H9 (cell line): ENCODE measurements around the gene ZSWIM3. TPM values are rescaled to one million over a fixed set of nuclear protein-coding genes. Genes with fewer than 3 reads are reported as not detected.

Source experiments
- DNase-seq: peaks from one replicate; pipeline ENCODE4 v3.0.0-alpha.2; 2017
- H2AFZ ChIP-seq: one replicate; pipeline ENCODE4 v1.6.1; 2013; ENCODE audit warnings: mild to moderate bottlenecking, low read length, control low read depth, moderate library complexity
- H2AK5ac ChIP-seq: 2 replicates; pipeline ENCODE4 v1.6.1; 2013; ENCODE audit warnings: low read length, control low read depth, mixed read lengths; ENCODE audit not compliant: insufficient read length
- H2BK120ac ChIP-seq: one replicate; pipeline ENCODE4 v1.6.1; 2013; ENCODE audit warnings: low read depth, mild to moderate bottlenecking, low read length, control low read depth, inconsistent platforms; ENCODE audit not compliant: poor library complexity, severe bottlenecking
- H2BK12ac ChIP-seq: 2 replicates; pipeline ENCODE4 v1.6.1; 2013; ENCODE audit warnings: low read length, control low read depth, mixed read lengths, low read depth; ENCODE audit not compliant: insufficient read length
- H2BK15ac ChIP-seq: 2 replicates; pipeline ENCODE4 v1.6.1; 2013; ENCODE audit warnings: low read depth, low read length, control low read depth
- H2BK20ac ChIP-seq: one replicate; pipeline ENCODE4 v1.6.1; 2013; ENCODE audit warnings: low read depth, mild to moderate bottlenecking, low read length, control low read depth, inconsistent platforms; ENCODE audit not compliant: poor library complexity, severe bottlenecking
- H2BK5ac ChIP-seq: 2 replicates; pipeline ENCODE4 v1.6.1; 2013; ENCODE audit warnings: low read length, control low read depth, mixed read lengths; ENCODE audit not compliant: insufficient read length
- H3K14ac ChIP-seq: 2 replicates; pipeline ENCODE4 v1.6.1; 2013; ENCODE audit warnings: low read length, control low read depth; ENCODE audit not compliant: insufficient read depth
- H3K18ac ChIP-seq: 2 replicates; pipeline ENCODE4 v1.6.1; 2013; ENCODE audit warnings: low read depth, mild to moderate bottlenecking, mixed read lengths, low read length, control low read depth; ENCODE audit not compliant: insufficient read length
- H3K23ac ChIP-seq: 2 replicates; pipeline ENCODE4 v1.6.1; 2013; ENCODE audit warnings: low read length, control low read depth, mixed read lengths, low read depth; ENCODE audit not compliant: insufficient read length
- H3K23me2 ChIP-seq: 2 replicates; pipeline ENCODE4 v1.6.1; 2013; ENCODE audit warnings: low read depth, mild to moderate bottlenecking, mixed read lengths, low read length, control low read depth; ENCODE audit not compliant: insufficient read length, poor library complexity, severe bottlenecking
- H3K27ac ChIP-seq: 2 replicates; pipeline ENCODE4 v1.5.1; 2013; ENCODE audit warnings: low read length, control low read depth, mixed read lengths, low read depth; ENCODE audit not compliant: insufficient read length
- H3K27me3 ChIP-seq: 2 replicates; pipeline ENCODE4 v1.6.1; 2013; ENCODE audit warnings: low read length, control low read depth, inconsistent platforms; ENCODE audit not compliant: insufficient read depth
- H3K4ac ChIP-seq: 2 replicates; pipeline ENCODE4 v1.6.1; 2013; ENCODE audit warnings: low read depth, mild to moderate bottlenecking, control low read depth, inconsistent platforms, low read length, moderate library complexity
- H3K4me1 ChIP-seq: 2 replicates; pipeline ENCODE4 v1.6.1; 2013; ENCODE audit warnings: low read length, control low read depth, inconsistent platforms; ENCODE audit not compliant: insufficient read depth
- H3K4me2 ChIP-seq: 2 replicates; pipeline ENCODE4 v1.6.1; 2013; ENCODE audit warnings: low read length, control low read depth, mixed read lengths; ENCODE audit not compliant: insufficient read length, insufficient read depth
- H3K56ac ChIP-seq: 2 replicates; pipeline ENCODE4 v1.6.1; 2013; ENCODE audit warnings: low read depth, mild to moderate bottlenecking, mixed read lengths, low read length, control low read depth; ENCODE audit not compliant: insufficient read length
- H3K79me1 ChIP-seq: 2 replicates; pipeline ENCODE4 v1.6.1; 2013; ENCODE audit warnings: low read depth, mild to moderate bottlenecking, moderate library complexity, low read length, control low read depth, inconsistent platforms; ENCODE audit not compliant: insufficient read depth, poor library complexity, severe bottlenecking
- H3K79me2 ChIP-seq: 2 replicates; pipeline ENCODE4 v1.6.1; 2013; ENCODE audit warnings: low read length, control low read depth, inconsistent platforms; ENCODE audit not compliant: insufficient read depth
- H3K9ac ChIP-seq: 2 replicates; pipeline ENCODE4 v1.6.1; 2013; ENCODE audit warnings: low read length, control low read depth, mixed read lengths; ENCODE audit not compliant: insufficient read length; ENCODE audit errors: extremely low read depth
- H3K9me3 ChIP-seq: one replicate; pipeline ENCODE4 v1.6.1; 2013; ENCODE audit warnings: low read depth, low read length, inconsistent platforms; ENCODE audit not compliant: control insufficient read depth
- H3T11ph ChIP-seq: one replicate; pipeline ENCODE4 v1.6.1; 2013; ENCODE audit warnings: mild to moderate bottlenecking, low read length, control low read depth, inconsistent platforms
- H4K20me1 ChIP-seq: one replicate; pipeline ENCODE4 v1.6.1; 2013; ENCODE audit not compliant: control insufficient read depth, insufficient read length, insufficient read depth
- H4K5ac ChIP-seq: 2 replicates; pipeline ENCODE4 v1.6.1; 2013; ENCODE audit warnings: low read depth, mild to moderate bottlenecking, mixed read lengths, low read length, control low read depth; ENCODE audit not compliant: insufficient read length
- H4K8ac ChIP-seq: replicated peaks from 2 replicates; pipeline ENCODE4 v1.6.1; 2013; ENCODE audit warnings: low read length, control low read depth, mixed read lengths, low read depth; ENCODE audit not compliant: insufficient read length
- H4K91ac ChIP-seq: 2 replicates; pipeline ENCODE4 v1.6.1; 2013; ENCODE audit warnings: low read depth, mild to moderate bottlenecking, moderate library complexity, mixed read lengths, low read length, control low read depth; ENCODE audit not compliant: insufficient read length
- H3K27ac Mint-ChIP-seq, 3 experiments: 2 replicates in 2 of 3; 3 replicates in 1 of 3; pipeline ENCODE4 v1.8.0; 2020 to 2021; ENCODE audit warnings: mixed read lengths in 3 of 3, mild to moderate bottlenecking in 1 of 3, moderate library complexity in 1 of 3
- H3K27me3 Mint-ChIP-seq: 2 replicates; pipeline ENCODE4 v1.8.0; 2021; ENCODE audit warnings: low read depth, mild to moderate bottlenecking, moderate library complexity, mixed read lengths
- H3K36me3 Mint-ChIP-seq, 3 experiments: 2 replicates in 2 of 3; 3 replicates in 1 of 3; pipeline ENCODE4 v1.8.0; 2020 to 2021; ENCODE audit warnings: low read depth in 3 of 3, mixed read lengths in 3 of 3; ENCODE audit not compliant: insufficient read depth in 1 of 3
- H3K4me1 Mint-ChIP-seq, 2 experiments: 2 replicates each; pipeline ENCODE4 v1.8.0; 2020; ENCODE audit warnings: mixed read lengths in 2 of 2
- H3K4me3 Mint-ChIP-seq, 2 experiments: 2 replicates in 1 of 2; 3 replicates in 1 of 2; pipeline ENCODE4 v1.8.0; 2020 to 2021; ENCODE audit warnings: mild to moderate bottlenecking in 2 of 2, mixed read lengths in 2 of 2, moderate library complexity in 1 of 2
- H3K9me3 Mint-ChIP-seq, 2 experiments: 2 replicates in 1 of 2; 3 replicates in 1 of 2; pipeline ENCODE4 v1.8.0; 2020; ENCODE audit warnings: mild to moderate bottlenecking in 2 of 2, mixed read lengths in 2 of 2, moderate library complexity in 1 of 2
- CTCF ChIP-seq: fragments of 200-600 bp; sonication (generic); conservative IDR thresholded peaks from 3 replicates; pipeline ENCODE4 v1.8.0; 2021; ENCODE audit warnings: antibody characterized with exemption, mild to moderate bottlenecking
- WGBS: extraction: QIAGEN DNeasy Blood & Tissue Kit; methylation state at CpG from one replicate; pipeline ENCODE4 v1.1.7; 2013; ENCODE audit warnings: missing lambda C conversion rate, low lambda C conversion rate, mixed read lengths; ENCODE audit not compliant: insufficient read length; ENCODE audit errors: extremely low coverage; 5-methylcytosine and 5-hydroxymethylcytosine counted together
- total RNA-seq: library from RNA; stranded (reverse); gene quantifications from 2 replicates; pipeline ENCODE4 v1.2.1, GENCODE V29; 2021

ZSWIM3 gene
- total RNA-seq, 1 experiment from 2014 or later, result 8.0 TPM

DNA sequence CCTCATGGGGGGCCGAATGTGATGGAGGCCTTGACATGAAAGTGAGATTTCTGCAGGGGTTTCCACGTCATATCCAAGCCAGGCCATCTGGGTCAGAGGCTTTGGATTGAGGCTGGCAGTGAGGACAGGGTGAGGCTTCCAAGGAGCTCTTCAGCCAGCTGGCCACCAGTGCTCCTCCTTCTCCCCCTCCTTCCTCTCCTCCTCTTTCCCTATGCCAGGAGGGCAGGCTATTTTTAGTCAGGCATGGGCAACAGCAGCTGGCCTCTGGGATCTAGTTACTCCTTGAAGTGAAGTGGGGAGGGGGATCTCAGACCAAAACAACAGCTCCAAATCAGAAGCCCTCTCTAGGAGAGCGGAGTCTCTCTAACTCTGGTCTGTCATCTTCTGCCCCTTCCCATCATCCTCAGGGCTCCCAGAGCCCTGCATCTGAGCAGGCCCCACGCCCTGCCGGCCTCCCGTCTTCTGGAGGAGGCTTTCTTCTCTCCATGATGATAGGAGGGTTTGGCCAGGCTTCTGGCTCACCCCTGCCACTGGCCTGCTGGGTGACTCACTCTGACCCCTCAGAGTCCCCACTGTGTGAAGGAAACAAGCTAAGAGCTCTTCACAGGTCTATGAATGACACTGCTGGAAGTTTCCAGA, 30.9 kb upstream of the ZSWIM3 start:
- Histone ChIP-seq H2BK120ac (no peak overlapping the region), H3T11ph (no peak overlapping the region), H3K79me2 (no peaks in the 10 kb centered on the region), H2AK5ac (no peak overlapping the region), H4K5ac (no peak overlapping the region), H3K56ac (no peak overlapping the region), H2AFZ (no peak overlapping the region), H3K4ac (no peak overlapping the region), H3K23ac (no peak overlapping the region), H2BK12ac (no peak overlapping the region), H2BK20ac (no peak overlapping the region), H3K79me1 (no peaks in the 10 kb centered on the region), H2BK5ac (no peak overlapping the region), H3K18ac (no peak overlapping the region), H3K27ac (no peak overlapping the region), H3K23me2 (no peaks in the 10 kb centered on the region), H3K27me3 (no peaks in the 10 kb centered on the region; the same call in 1 of the 2 replicates), H3K14ac (no peak overlapping the region), H4K8ac (no peak overlapping the region), H4K20me1 (no peaks in the 10 kb centered on the region), H3K4me1 (no peaks in the 10 kb centered on the region), H4K91ac (no peak overlapping the region), H3K9me3 (no peaks in the 10 kb centered on the region), H2BK15ac (no peak overlapping the region), H3K4me2 (no peak overlapping the region), H3K9ac (no peak overlapping the region)
- H3K27me3 Mint-ChIP-seq, result peaks cover 28% of the 10 kb centered on the region
- no peak for DNase-seq
- no peak overlapping the region for H3K4me3 Mint-ChIP-seq
- no CpG with 5 or more reads among the region's 6 CpGs for WGBS
- H3K4me1 Mint-ChIP-seq, result peaks cover 20 to 43% of the 10 kb centered on the region in 2 experiments
- no peaks in the 10 kb centered on the region; a peak in 1 of 5 replicates for H3K9me3 Mint-ChIP-seq
- TF ChIP-seq CTCF, result no peak
- no peak overlapping the region for H3K27ac Mint-ChIP-seq
- no peaks in the 10 kb centered on the region; a peak in 1 of 7 replicates for H3K36me3 Mint-ChIP-seq
